CD4-positive, alpha-beta memory T cell (primary cell): ENCODE measurements around the gene ENOX2. TPM values are rescaled to one million over a fixed set of nuclear protein-coding genes. Genes with fewer than 3 reads are reported as not detected.
"Not testable (repeated sequence)": the region's sequence is repeated elsewhere in the genome, so short reads cannot be mapped to it uniquely, and the experiment has no call there.

Experiments
- CTCF ChIA-PET: fragments of 350-600 bp; sonication (Branson Sonifier 250); formaldehyde crosslinking; loops from one replicate; lab custom pipeline; 2021; ENCODE audit warnings: inconsistent platforms; ENCODE audit not compliant: partially characterized antibody; lab: Charles Lee
- POLR2A ChIA-PET: fragments of 350-600 bp; sonication (Branson Sonifier 250); formaldehyde crosslinking; loops from one replicate; lab custom pipeline; 2021; ENCODE audit not compliant: partially characterized antibody; lab: Charles Lee
- DNase-seq, 5 donors: peaks; one replicate each; pipeline versions ENCODE4 v3.0.0 to v3.0.0-alpha.2; 2020 to 2022; ENCODE audit warnings: mixed read lengths in 1 of 5
- H3K27ac ChIP-seq: one replicate; pipeline ENCODE4 v1.7.0; 2013; ENCODE audit warnings: low read depth, low read length
- H3K27me3 ChIP-seq: 2 replicates; pipeline ENCODE4 v1.7.0; 2013; ENCODE audit warnings: mild to moderate bottlenecking, low read length, moderate library complexity; ENCODE audit not compliant: insufficient read depth
- H3K36me3 ChIP-seq: 2 replicates; pipeline ENCODE4 v1.7.0; 2013; ENCODE audit warnings: mild to moderate bottlenecking, low read length, moderate library complexity; ENCODE audit not compliant: insufficient read depth
- H3K4me1 ChIP-seq: 2 replicates; pipeline ENCODE4 v1.7.0; 2013; ENCODE audit warnings: mild to moderate bottlenecking, low read length, moderate library complexity; ENCODE audit not compliant: insufficient read depth
- H3K4me3 ChIP-seq, 2 donors: one replicate each; pipeline ENCODE4 v1.7.0; 2013; ENCODE audit warnings: low read length in 2 of 2, mild to moderate bottlenecking in 1 of 2
- H3K9me3 ChIP-seq, 2 donors: one replicate each; pipeline ENCODE4 v1.7.0; 2013; ENCODE audit warnings: low read length in 2 of 2, control low read depth in 1 of 2; ENCODE audit not compliant: control insufficient read depth in 1 of 2
- H3K27ac Mint-ChIP-seq, 7 donors: one replicate each; pipeline ENCODE4 v1.8.0; 2020 to 2021; ENCODE audit warnings: mixed read lengths in 7 of 7, mild to moderate bottlenecking in 6 of 7, inconsistent platforms in 3 of 7, moderate library complexity in 3 of 7
- H3K27me3 Mint-ChIP-seq, 2 donors: one replicate each; pipeline ENCODE4 v1.8.0; 2020 to 2021; ENCODE audit warnings: mixed read lengths in 2 of 2
- H3K36me3 Mint-ChIP-seq, 2 donors: one replicate each; pipeline ENCODE4 v1.8.0; 2020 to 2021; ENCODE audit warnings: mixed read lengths in 2 of 2, inconsistent platforms in 1 of 2, mild to moderate bottlenecking in 1 of 2
- H3K4me1 Mint-ChIP-seq, 4 donors: one replicate each; pipeline ENCODE4 v1.8.0; 2020 to 2021; ENCODE audit warnings: mixed read lengths in 4 of 4, mild to moderate bottlenecking in 1 of 4
- H3K4me3 Mint-ChIP-seq, 8 donors: one replicate each; pipeline ENCODE4 v1.8.0; 2020 to 2021; ENCODE audit warnings: mixed read lengths in 8 of 8, mild to moderate bottlenecking in 7 of 8, moderate library complexity in 6 of 8, inconsistent platforms in 3 of 8
- H3K9me3 Mint-ChIP-seq, 8 donors: one replicate each; pipeline ENCODE4 v1.8.0; 2020 to 2021; ENCODE audit warnings: mixed read lengths in 8 of 8, mild to moderate bottlenecking in 5 of 8, inconsistent platforms in 3 of 8, moderate library complexity in 1 of 8
- intact Hi-C: fragments of 100-400 bp; cut with micrococcal nuclease; formaldehyde crosslinking; loops from one replicate; pipeline ENCODE4 v1.15.1; 2023
- polyA plus RNA-seq, 2 donors: library from polyadenylated mRNA; unstranded; fragments of 300-500 nt; fragmentation: Illumina TruSeq; gene quantifications; one replicate each; pipeline ENCODE4 v1.2.3, GENCODE V29; 2021
- total RNA-seq, 2 experiments: library from RNA; stranded (reverse); gene quantifications; one replicate each; pipeline ENCODE4 v1.2.3, GENCODE V29; 2021

Gene ENOX2
- total and polyA plus RNA-seq, 4 experiments from 2014 or later = 13.6 to 19.3 (median 14.9) TPM

DNA sequence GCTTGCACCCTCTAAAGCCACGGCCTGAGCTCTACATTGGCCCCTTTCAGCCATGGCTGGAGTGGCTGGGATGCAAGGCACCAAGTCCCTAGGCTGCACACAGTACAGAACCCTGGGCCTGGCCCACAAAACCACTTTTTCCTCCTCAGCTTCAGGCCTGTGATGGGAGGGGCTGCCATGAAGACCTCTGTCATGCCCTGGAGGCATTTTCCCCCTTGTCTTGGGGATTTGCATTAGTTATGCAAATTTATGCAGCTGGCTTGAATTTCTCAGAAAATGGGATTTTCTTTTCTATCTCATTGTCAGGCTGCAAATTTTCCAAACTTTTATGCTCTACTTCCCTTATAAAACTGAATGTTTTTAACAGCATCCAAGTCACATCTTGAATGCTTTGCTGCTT lies 16.7 kb upstream of the ENOX2 start:
- H3K36me3 Mint-ChIP-seq, H3K4me1 Mint-ChIP-seq, DNase-seq, POLR2A ChIA-PET, H3K9me3 ChIP-seq, H3K4me1 ChIP-seq, H3K4me3 ChIP-seq, H3K27ac ChIP-seq, H3K27ac Mint-ChIP-seq, H3K36me3 ChIP-seq, H3K27me3 ChIP-seq, H3K27me3 Mint-ChIP-seq, H3K9me3 Mint-ChIP-seq, H3K4me3 Mint-ChIP-seq, CTCF ChIA-PET: not testable (repeated sequence)
- intact Hi-C loops = loop anchor here (5.0 kb wide), 2 partner anchors 527 to 1317 kb away; no protein-coding TSS in a partner anchor

DNA sequence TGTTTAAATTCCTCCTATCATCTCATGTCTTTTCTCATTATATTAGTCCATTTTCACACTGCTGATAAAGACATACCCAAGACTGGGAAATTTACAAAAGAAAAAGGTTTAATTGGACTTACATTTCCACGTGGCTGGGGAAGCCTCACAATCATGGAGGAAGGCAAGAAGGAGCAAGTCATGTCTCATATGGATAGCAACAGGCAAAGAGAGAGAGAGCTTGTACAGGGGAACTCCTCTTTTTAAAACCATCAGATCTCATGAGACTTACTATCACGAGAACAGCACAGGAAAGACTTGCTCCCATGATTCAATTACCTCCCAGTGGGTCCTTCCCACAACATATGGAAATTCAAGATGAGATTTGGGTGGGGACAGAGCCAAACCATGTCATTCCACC lies 15.5 kb upstream of the ENOX2 start:
- H3K36me3 Mint-ChIP-seq, H3K27ac ChIP-seq, H3K4me1 Mint-ChIP-seq, H3K27me3 Mint-ChIP-seq, DNase-seq, POLR2A ChIA-PET, H3K4me1 ChIP-seq, H3K9me3 ChIP-seq, H3K27ac Mint-ChIP-seq, H3K9me3 Mint-ChIP-seq, H3K4me3 ChIP-seq, H3K27me3 ChIP-seq, H3K4me3 Mint-ChIP-seq, H3K36me3 ChIP-seq: not testable (repeated sequence)
- intact Hi-C loops = loop anchor here (5.0 kb wide), 2 partner anchors 526 to 1316 kb away; no protein-coding TSS in a partner anchor
- CTCF ChIA-PET = interaction anchor here (4.7 kb wide), 1 partner anchor 377 kb away, joined by 41 read pairs; no protein-coding TSS in a partner anchor

DNA sequence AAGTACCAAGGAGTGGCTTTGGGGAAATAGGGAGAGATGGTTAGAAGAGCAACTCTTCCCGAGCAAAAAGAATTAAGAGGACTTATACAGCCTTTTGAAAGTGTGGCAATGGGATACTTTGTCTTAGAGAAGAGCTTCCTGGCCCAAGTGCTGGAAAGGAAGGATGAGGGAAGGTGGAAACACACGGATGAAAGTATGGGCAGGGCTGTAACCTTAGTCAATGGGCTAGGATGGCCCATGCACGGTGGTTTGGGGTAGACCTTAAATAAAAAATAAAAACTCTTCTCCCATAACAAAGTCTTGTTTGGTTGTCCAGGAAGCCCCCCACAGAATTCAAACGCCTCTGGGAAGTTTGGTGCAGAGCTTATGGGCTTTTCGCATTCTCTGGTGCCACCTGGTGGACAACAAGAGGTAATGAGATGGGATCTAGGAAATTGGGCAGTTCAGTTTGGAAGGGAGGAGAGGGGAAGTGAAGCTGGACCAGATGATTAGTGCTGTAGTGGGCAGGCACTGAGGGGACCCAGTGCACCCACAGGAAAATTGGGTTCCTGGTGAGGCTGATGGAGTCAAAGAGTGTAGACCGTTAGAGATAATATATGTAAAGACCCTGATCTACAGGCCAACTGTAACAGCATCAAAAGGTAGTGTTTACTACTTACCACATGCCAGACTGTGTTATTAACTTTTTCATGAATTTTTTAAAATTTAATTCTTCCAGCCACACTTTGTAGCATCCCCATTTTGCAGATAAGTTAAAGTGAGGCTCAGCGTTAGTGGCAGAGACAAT lies 13.8 kb upstream of the ENOX2 start:
- H3K9me3 Mint-ChIP-seq = no peaks in the 10 kb centered on the region
- DNase-seq = peak; percentile 33 to 41 (median 38)
- H3K27me3 ChIP-seq = no peaks in the 10 kb centered on the region
- H3K36me3 ChIP-seq = no peaks in the 10 kb centered on the region
- peaks cover 2% of the 10 kb centered on the region in 2 donors for H3K27me3 Mint-ChIP-seq
- intact Hi-C loops = loop anchor here (5.0 kb wide), 2 partner anchors 525 to 1315 kb away; no protein-coding TSS in a partner anchor
- H3K4me1 ChIP-seq = no peaks in the 10 kb centered on the region
- no peaks in the 10 kb centered on the region for H3K4me1 Mint-ChIP-seq
- no peaks in the 10 kb centered on the region for H3K36me3 Mint-ChIP-seq
- H3K4me3 Mint-ChIP-seq = no peak overlapping the region
- no peak overlapping the region for H3K4me3 ChIP-seq
- ChIA-PET POLR2A (no interaction called here), CTCF (interaction anchor here (0.6 to 4.7 kb wide), 12 partner anchors 10 to 586 kb away, joined by 3 to 41 read pairs (median 4); partner anchors contain the start of gene ENOX2)
- H3K9me3 ChIP-seq = no peaks in the 10 kb centered on the region
- H3K27ac Mint-ChIP-seq = no peak overlapping the region
- no peak overlapping the region for H3K27ac ChIP-seq

DNA sequence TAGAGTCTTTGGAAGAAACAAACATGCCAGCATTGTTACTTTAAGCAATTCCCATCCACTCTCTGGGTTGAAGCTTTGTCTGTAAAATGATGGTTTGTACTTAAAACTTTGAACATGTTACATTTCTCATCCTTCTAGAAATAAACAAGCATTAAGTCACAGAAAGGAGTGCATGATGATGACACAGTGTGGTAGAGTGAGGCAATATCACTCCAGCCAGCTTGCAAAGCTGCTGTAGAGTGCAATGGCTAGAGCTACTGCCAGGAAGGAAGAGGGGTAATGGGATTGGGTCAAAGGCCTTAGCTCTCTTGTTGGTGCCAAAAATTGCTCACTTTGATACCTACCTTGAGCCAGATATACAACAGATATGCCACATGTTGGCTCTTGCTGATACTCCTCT lies 12.3 kb upstream of the ENOX2 start:
- Histone ChIP-seq H3K27me3 (no peaks in the 10 kb centered on the region), H3K4me3 (no peak overlapping the region), H3K27ac (no peak overlapping the region), H3K9me3 (no peaks in the 10 kb centered on the region), H3K36me3 (no peaks in the 10 kb centered on the region), H3K4me1 (no peaks in the 10 kb centered on the region)
- no peak for DNase-seq
- no peak overlapping the region for H3K4me3 Mint-ChIP-seq
- no peaks in the 10 kb centered on the region for H3K36me3 Mint-ChIP-seq
- no peaks in the 10 kb centered on the region for H3K9me3 Mint-ChIP-seq
- peaks cover 2% of the 10 kb centered on the region in 2 donors for H3K27me3 Mint-ChIP-seq
- ChIA-PET POLR2A (no interaction called here), CTCF (interaction anchor here (0.8 to 4.7 kb wide), 4 partner anchors 8 to 585 kb away, joined by 3 to 41 read pairs (median 19); partner anchors contain the start of gene ENOX2)
- intact Hi-C loops = loop anchor here (5.0 kb wide), 2 partner anchors 523 to 1313 kb away; no protein-coding TSS in a partner anchor
- no peaks in the 10 kb centered on the region for H3K4me1 Mint-ChIP-seq
- no peak overlapping the region for H3K27ac Mint-ChIP-seq

DNA sequence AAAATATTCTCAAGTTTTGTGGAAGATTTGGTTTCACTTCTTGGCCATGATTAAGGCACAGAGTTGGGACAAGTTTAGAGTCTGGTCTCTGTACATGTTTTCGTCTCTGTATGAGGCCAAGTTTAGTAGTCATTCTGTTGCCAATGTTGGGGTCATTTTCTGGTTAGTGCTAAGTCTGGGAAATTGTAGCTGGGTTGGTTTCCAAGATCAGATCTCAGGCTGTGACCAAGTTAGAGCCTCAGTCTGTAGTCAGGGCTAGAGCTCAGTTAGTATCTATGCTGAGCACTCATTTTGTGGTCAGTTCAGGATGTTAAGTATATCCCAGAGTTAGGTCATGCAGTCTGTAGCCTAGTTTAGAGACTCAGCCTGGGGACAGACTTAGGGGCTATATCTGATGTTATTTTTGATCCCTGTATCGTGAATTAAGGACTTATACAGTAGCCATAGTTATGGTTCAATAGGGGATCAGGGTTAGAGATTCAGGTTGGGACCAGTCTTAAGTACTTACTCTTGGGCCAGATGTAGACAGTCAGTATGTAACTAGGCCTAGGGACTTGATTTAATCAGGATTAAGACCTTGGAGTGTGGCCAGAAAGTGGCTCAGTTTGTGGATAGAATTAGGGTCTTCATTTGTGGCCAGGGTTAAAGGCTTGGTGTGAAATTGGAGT lies 6.6 kb upstream of the ENOX2 start:
- intact Hi-C loops = loop anchor here (10.0 kb wide), 1 partner anchor 905 kb away; no protein-coding TSS in a partner anchor
- H3K9me3 Mint-ChIP-seq = no peaks in the 10 kb centered on the region
- no peaks in the 10 kb centered on the region for H3K4me1 Mint-ChIP-seq
- DNase-seq = no peak
- no peak overlapping the region for H3K4me3 Mint-ChIP-seq
- H3K4me1 ChIP-seq = no peaks in the 10 kb centered on the region
- H3K27me3 ChIP-seq = no peaks in the 10 kb centered on the region
- no peaks in the 10 kb centered on the region for H3K9me3 ChIP-seq
- H3K4me3 ChIP-seq = no peak overlapping the region
- H3K27ac ChIP-seq = no peak overlapping the region
- no peaks in the 10 kb centered on the region for H3K36me3 ChIP-seq
- H3K27me3 Mint-ChIP-seq = no peaks in the 10 kb centered on the region
- ChIA-PET CTCF (no interaction called here), POLR2A (no interaction called here)
- H3K36me3 Mint-ChIP-seq = no peaks in the 10 kb centered on the region
- H3K27ac Mint-ChIP-seq = no peak overlapping the region

DNA sequence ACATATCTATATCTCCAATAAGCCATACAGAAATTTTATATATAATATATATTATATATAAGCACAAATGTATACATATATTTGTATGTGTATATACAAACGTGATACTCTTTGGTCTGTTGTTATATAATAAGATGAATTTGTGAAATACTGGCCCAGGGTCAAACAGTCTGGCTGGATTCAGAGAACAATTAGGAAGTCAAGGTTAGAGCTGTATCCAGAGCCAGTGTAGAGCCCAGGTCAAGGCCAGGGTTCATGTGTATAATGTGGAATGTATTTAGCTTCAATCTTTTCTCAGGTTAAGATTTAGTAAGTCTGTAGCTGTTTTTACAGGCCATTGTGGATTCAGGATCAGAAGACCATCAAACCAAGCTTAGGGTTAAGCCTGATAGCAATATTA lies 3.8 kb upstream of the ENOX2 start:
- no peaks in the 10 kb centered on the region for H3K36me3 ChIP-seq
- intact Hi-C loops = loop anchor here (10.0 kb wide), 1 partner anchor 908 kb away; no protein-coding TSS in a partner anchor
- POLR2A ChIA-PET = no interaction called here

DNA sequence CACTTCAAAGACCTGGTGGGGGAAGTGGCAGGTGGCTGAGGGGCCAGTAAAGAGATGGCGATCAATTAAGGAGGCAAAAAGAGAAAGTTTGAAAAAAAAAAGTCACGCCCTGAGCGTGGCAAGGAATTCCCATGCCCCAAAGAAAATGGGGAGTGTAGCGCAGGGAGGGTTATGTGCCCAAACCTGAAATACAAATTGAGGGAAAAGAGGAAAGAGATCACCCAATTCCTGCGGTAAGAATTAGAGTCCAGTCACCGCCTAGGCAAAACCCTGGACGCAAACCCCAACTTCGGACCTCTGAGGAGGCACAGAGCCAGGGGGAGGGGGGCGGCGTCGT lies 595 bp downstream of the ENOX2 start:
- H3K27me3 Mint-ChIP-seq = no peaks in the 10 kb centered on the region
- Histone ChIP-seq H3K4me1 (peaks cover 3% of the 10 kb centered on the region), H3K4me3 (peak overlapping the region; percentile 47 to 80), H3K9me3 (no peaks in the 10 kb centered on the region), H3K27ac (peak overlapping the region; percentile 85), H3K36me3 (no peaks in the 10 kb centered on the region), H3K27me3 (no peaks in the 10 kb centered on the region)
- ChIA-PET POLR2A (interaction anchor here (0.9 to 1.2 kb wide), 2 partner anchors 56 to 495 kb away, joined by 3 read pairs; no protein-coding TSS in a partner anchor), CTCF (interaction anchor here (3.0 kb wide), 1 partner anchor 14 kb away, joined by 16 read pairs; no protein-coding TSS in a partner anchor)
- H3K9me3 Mint-ChIP-seq = peaks cover 0 to 2% (median 0%) of the 10 kb centered on the region in 8 donors
- intact Hi-C loops = loop anchor here (2.0 to 10.0 kb wide), 4 partner anchors 500 to 1295 kb away; partner anchors contain the start of genes RBMX2 and SLC25A14
- no peak overlapping the region for H3K4me3 Mint-ChIP-seq
- H3K4me1 Mint-ChIP-seq = peaks cover 0 to 9% (median 7%) of the 10 kb centered on the region in 4 donors
- peak overlapping the region in 5 of 7 donors; percentile 72 to 90 (median 75) for H3K27ac Mint-ChIP-seq
- DNase-seq = no peak
- H3K36me3 Mint-ChIP-seq = peaks cover 0 to 10% of the 10 kb centered on the region in 2 donors

More for the DNA sequence above, 3.8 kb upstream of the ENOX2 start:
- H3K4me1 Mint-ChIP-seq = peaks cover 0 to 7% (median 6%) of the 10 kb centered on the region in 4 donors
- no peak overlapping the region for H3K4me3 ChIP-seq
- H3K27me3 ChIP-seq = no peaks in the 10 kb centered on the region
- H3K4me3 Mint-ChIP-seq = no peak overlapping the region
- no peaks in the 10 kb centered on the region for H3K27me3 Mint-ChIP-seq
- no peak for DNase-seq
- H3K9me3 Mint-ChIP-seq = no peaks in the 10 kb centered on the region
- H3K27ac ChIP-seq = no peak overlapping the region
- no peak overlapping the region for H3K27ac Mint-ChIP-seq
- H3K9me3 ChIP-seq = no peaks in the 10 kb centered on the region
- H3K36me3 Mint-ChIP-seq = no peaks in the 10 kb centered on the region
- CTCF ChIA-PET = interaction anchor here (0.9 to 1.6 kb wide), 2 partner anchors 8 to 10 kb away, joined by 3 to 4 read pairs; no protein-coding TSS in a partner anchor
- H3K4me1 ChIP-seq = peaks cover 3% of the 10 kb centered on the region
